Spleen (tissue), 7 donors: Measurements from ENCODE around the gene TBC1D24.

Experiments
- POLR2AphosphoS5 ChIP-seq, 3 donors: sonication (generic); formaldehyde crosslinking; IDR thresholded peaks; one replicate each; pipeline ENCODE4 v1.5.1; 2017; ENCODE audit warnings: antibody characterized with exemption in 3 of 3
- TF ChIP-seq, protein P1 (sequence below), 11 experiments: fragments of 200-600 bp in 7 of 11; fragments of 450-650 bp in 4 of 11; sonication (generic) in 4 of 11; IDR thresholded peaks in 8 of 11; conservative IDR thresholded peaks in 3 of 11; 1 replicate in 7 of 11; 2 replicates in 4 of 11; pipeline versions ENCODE4 v1.4.0 to v1.8.0; 2016 to 2021; ENCODE audit warnings: antibody characterized with exemption in 11 of 11, inconsistent platforms in 4 of 11, mild to moderate bottlenecking in 1 of 11
- donor health status: DM: no; HTN: no; CAD: no; lungs with moderate emphysema.
- donor health status: DM: no; HTN: no; CAD: no.
- donor health status: DM: no; HTN: no; CAD: no.

DNA sequence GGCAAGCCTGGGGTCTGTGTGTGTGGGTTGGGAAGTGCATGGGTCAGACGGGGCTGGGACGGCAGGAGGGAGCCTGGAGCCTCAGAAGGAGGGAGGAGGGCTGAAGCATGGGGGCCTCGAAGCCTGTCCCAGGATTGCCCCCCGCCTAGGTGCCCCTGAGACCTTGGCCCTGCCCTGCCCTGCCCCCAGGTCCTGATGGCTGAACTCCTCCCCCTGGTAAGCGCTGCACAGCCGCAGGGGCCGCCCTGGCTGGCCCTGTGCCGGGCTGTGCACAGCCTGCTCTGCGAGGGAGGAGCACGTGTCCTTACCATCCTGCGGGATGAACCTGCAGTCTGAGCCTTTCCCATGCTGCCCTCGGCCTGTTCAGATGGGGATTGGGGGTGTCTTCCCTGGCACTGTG, 10.6 kb upstream of the TBC1D24 start:
- TF ChIP-seq POLR2AphosphoS5 (IDR thresholded peaks at IDR 0.05), result no peak
- TF ChIP-seq, protein P1, sequence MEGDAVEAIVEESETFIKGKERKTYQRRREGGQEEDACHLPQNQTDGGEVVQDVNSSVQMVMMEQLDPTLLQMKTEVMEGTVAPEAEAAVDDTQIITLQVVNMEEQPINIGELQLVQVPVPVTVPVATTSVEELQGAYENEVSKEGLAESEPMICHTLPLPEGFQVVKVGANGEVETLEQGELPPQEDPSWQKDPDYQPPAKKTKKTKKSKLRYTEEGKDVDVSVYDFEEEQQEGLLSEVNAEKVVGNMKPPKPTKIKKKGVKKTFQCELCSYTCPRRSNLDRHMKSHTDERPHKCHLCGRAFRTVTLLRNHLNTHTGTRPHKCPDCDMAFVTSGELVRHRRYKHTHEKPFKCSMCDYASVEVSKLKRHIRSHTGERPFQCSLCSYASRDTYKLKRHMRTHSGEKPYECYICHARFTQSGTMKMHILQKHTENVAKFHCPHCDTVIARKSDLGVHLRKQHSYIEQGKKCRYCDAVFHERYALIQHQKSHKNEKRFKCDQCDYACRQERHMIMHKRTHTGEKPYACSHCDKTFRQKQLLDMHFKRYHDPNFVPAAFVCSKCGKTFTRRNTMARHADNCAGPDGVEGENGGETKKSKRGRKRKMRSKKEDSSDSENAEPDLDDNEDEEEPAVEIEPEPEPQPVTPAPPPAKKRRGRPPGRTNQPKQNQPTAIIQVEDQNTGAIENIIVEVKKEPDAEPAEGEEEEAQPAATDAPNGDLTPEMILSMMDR (IDR thresholded peaks at IDR 0.05 in 8 of 11, conservative IDR thresholded peaks at IDR 0.05 in 3 of 11), result no peak
